Lung (tissue), 12 donors: ENCODE data around the gene TSEN15. TPM values are rescaled to one million over a fixed set of nuclear protein-coding genes. Genes with fewer than 3 reads are reported as not detected.
A peak's percentile ranks its signal among the peaks of the same experiment; 100 is the strongest.

Source experiments
- ATAC-seq: fragments of 200-7000 bp; cut with Tn5 transposase; one replicate; pipeline ENCODE4 v1.9.1; 2020; ENCODE audit warnings: moderate number of reproducible peaks; ENCODE audit not compliant: insufficient read depth, low FRiP score
- DNase-seq, 3 donors: peaks; one replicate each; pipeline ENCODE4 v3.0.0-alpha.2; 2013 to 2017
- H3K27ac ChIP-seq, 2 donors: one replicate each; pipeline ENCODE4 v1.5.1; 2013; ENCODE audit warnings: mild to moderate bottlenecking in 2 of 2, moderate library complexity in 2 of 2, control low read depth in 1 of 2, inconsistent platforms in 1 of 2, low read depth in 1 of 2, low read length in 1 of 2
- H3K27me3 ChIP-seq, 3 donors: one replicate each; pipeline ENCODE4 v1.5.1; 2013; ENCODE audit warnings: low read length in 2 of 3; ENCODE audit not compliant: control insufficient read depth in 3 of 3, insufficient read depth in 3 of 3
- H3K36me3 ChIP-seq, 4 donors: one replicate each; pipeline ENCODE4 v1.5.1; 2013; ENCODE audit warnings: low read length in 4 of 4, mild to moderate bottlenecking in 1 of 4, moderate library complexity in 1 of 4; ENCODE audit not compliant: control insufficient read depth in 4 of 4, insufficient read depth in 4 of 4
- H3K4me1 ChIP-seq, 5 donors: one replicate each; pipeline ENCODE4 v1.5.1; 2013; ENCODE audit warnings: low read length in 5 of 5, mild to moderate bottlenecking in 2 of 5, moderate library complexity in 1 of 5; ENCODE audit not compliant: control insufficient read depth in 5 of 5, insufficient read depth in 5 of 5
- H3K4me3 ChIP-seq: one replicate; pipeline ENCODE4 v1.5.1; 2013; ENCODE audit warnings: mild to moderate bottlenecking, control low read depth, moderate library complexity
- H3K9ac ChIP-seq, 2 donors: one replicate each; pipeline ENCODE4 v1.5.1; 2013; ENCODE audit warnings: low read length in 2 of 2, control low read depth in 1 of 2; ENCODE audit not compliant: insufficient read depth in 1 of 2
- H3K9me3 ChIP-seq, 4 donors: one replicate each; pipeline ENCODE4 v1.5.1; 2013; ENCODE audit warnings: low read length in 3 of 4, mild to moderate bottlenecking in 1 of 4, moderate library complexity in 1 of 4; ENCODE audit not compliant: control insufficient read depth in 4 of 4, insufficient read depth in 3 of 4
- WGBS, 2 donors: extraction: QIAGEN DNeasy Blood & Tissue Kit; methylation state at CpG; one replicate each; pipeline ENCODE4 v1.1.7; 2013; 5-methylcytosine and 5-hydroxymethylcytosine counted together
- polyA plus RNA-seq, 2 donors: library from polyadenylated mRNA; stranded (reverse); fragments of 200-250 nt; gene quantifications; one replicate each; pipeline ENCODE4 v1.2.1, GENCODE V29; 2013
- total RNA-seq, 2 donors: library from RNA; depleted of rRNA in 1 of 2; stranded (reverse); fragments of >200 nt in 1 of 2; gene quantifications; one replicate each; pipeline ENCODE4 v1.2.1, GENCODE V29; 2014 to 2021
- TF ChIP-seq, protein P1 (sequence below): IDR thresholded peaks from 2 replicates; pipeline ENCODE4 v1.5.1; 2012; ENCODE audit warnings: mild to moderate bottlenecking; ENCODE audit errors: control extremely low read depth, extremely low read depth
- donor health status: control.
- donor health status: control.
- donor health status: Bipolar disorder and iron deficiency.
- donor health status: healthy.
- donor health status: DM: yes; HTN: yes; CAD: no.

TSEN15 gene
- total and polyA plus RNA-seq, 4 donors = 18.8 to 32.8 (median 31.1) TPM

DNA sequence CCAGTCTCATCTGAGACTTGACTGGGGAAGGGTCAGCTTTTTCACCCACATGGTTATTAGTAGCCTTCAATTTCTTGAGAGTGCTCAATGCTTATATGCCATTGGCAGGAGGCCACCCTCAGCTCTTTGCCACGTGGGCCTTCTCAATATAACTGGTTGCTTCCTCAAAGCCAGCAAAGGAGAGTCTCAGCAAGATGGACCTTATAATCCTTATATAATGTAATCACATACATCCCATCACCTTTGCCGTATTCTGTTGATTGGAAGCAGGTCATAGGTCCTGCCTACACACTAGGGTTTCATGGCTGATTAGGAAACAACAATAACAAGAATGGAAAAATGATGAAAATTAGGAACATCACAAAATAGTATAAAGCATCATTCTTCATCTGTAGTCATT lies 22.9 kb downstream of the TSEN15 start:
- ATAC-seq (no peak), DNase-seq (no peak)
- Histone ChIP-seq H3K4me3 (no peak overlapping the region), H3K27me3 (no peaks in the 10 kb centered on the region), H3K27ac (no peak overlapping the region), H3K4me1 (peaks cover 0 to 6% (median 0%) of the 10 kb centered on the region in 5 donors), H3K9me3 (peaks cover 0 to 3% (median 0%) of the 10 kb centered on the region in 4 donors), H3K9ac (no peak overlapping the region), H3K36me3 (peaks cover 0 to 3% (median 1%) of the 10 kb centered on the region in 4 donors)
- TF ChIP-seq, protein P1, sequence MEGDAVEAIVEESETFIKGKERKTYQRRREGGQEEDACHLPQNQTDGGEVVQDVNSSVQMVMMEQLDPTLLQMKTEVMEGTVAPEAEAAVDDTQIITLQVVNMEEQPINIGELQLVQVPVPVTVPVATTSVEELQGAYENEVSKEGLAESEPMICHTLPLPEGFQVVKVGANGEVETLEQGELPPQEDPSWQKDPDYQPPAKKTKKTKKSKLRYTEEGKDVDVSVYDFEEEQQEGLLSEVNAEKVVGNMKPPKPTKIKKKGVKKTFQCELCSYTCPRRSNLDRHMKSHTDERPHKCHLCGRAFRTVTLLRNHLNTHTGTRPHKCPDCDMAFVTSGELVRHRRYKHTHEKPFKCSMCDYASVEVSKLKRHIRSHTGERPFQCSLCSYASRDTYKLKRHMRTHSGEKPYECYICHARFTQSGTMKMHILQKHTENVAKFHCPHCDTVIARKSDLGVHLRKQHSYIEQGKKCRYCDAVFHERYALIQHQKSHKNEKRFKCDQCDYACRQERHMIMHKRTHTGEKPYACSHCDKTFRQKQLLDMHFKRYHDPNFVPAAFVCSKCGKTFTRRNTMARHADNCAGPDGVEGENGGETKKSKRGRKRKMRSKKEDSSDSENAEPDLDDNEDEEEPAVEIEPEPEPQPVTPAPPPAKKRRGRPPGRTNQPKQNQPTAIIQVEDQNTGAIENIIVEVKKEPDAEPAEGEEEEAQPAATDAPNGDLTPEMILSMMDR = no peak
- 77 to 91% methylated on average over 2 of the region's 2 CpGs for WGBS, 2 donors

DNA sequence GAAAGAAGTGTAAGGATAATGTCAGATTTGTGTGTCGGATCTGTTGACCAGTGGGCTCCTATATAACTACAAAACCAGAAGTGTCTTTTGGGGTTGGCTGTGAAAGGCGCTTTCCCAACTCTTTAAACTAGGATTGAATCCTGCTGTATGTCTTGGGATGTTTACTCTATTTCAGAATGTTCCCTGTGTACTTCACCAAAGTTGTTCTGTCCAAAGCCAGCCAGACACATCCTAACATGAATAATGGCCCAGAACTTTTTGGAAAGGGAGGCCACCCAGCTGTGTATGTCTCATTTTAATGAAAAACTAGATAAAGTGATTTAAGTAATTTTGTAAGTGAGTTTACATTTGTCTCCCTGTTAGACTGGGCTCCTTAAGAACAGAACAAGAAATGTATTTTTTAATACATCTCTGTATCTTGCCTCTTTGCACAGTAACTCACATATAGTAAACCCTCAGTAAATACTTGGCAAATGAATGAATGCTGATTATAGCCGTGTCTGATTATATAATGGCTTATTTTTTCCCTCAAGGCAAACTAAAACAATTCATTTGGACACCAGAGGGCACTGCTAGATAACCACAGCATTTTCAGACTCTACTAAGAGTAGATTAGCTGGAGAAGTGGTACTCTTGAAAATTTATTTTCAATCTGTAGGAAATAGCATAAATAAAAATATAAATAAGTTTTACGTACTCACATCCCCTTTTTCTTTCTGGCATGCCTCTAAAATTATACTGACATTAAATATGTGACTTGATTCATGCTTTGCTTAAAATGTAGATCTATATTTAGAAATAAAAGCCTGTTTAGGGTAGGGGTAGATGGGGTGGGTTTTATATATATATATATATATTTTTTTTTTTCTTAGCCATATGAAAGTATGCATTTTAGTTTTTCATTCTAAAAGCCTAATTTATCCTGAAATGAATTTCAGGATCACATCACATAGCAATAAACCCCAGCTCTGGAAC lies 23.8 kb downstream of the TSEN15 start:
- no peak overlapping the region for H3K9ac ChIP-seq
- peak; percentile 40 to 91 (median 91) for DNase-seq
- 48 to 50% methylated on average over 4 of the region's 4 CpGs for WGBS, 2 donors
- no peak overlapping the region for H3K27ac ChIP-seq
- H3K4me1 ChIP-seq = peaks cover 0 to 6% (median 0%) of the 10 kb centered on the region in 5 donors
- no peak for ATAC-seq
- no peak overlapping the region for H3K4me3 ChIP-seq
- H3K36me3 ChIP-seq = peaks cover 0 to 3% (median 1%) of the 10 kb centered on the region in 4 donors
- TF ChIP-seq, protein P1 = peak; percentile 62
- peaks cover 0 to 3% (median 0%) of the 10 kb centered on the region in 4 donors for H3K9me3 ChIP-seq
- no peaks in the 10 kb centered on the region for H3K27me3 ChIP-seq

DNA sequence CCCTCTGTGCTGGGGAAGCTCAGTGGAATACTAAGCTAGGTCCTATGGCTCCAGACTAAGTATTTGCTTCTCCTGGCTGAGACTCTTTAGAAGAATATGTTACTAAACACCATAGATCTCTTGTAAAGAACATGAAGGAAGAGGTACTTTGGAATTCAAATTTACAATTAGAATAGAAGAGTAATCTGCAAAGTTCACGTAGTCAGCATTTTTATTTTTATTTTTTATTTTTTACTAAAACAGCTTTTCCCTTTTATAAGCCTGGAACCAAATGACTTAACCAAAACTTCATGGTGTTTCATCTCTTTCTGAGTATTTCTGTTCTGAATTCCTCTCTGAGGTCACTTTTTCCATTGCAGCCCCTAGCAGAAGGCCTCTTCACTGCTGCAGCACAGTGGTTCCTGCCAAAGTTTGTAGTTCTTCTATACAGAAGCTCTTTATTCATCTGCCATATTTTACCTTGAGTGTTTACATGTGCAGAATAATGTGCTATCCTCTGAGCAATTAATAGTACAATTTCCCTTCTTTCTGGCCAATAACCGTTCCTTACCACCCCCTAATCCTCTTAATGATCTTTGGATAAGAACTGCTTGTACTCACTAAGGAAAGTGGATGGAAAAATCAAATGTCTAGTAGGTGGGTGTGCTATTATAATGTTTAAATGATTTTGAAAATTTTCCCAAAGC lies 27.2 kb downstream of the TSEN15 start:
- peak; percentile 20 to 77 (median 64) for DNase-seq
- Histone ChIP-seq H3K27me3 (no peaks in the 10 kb centered on the region), H3K4me1 (peaks cover 0 to 20% (median 0%) of the 10 kb centered on the region in 5 donors), H3K9me3 (peaks cover 0 to 3% (median 0%) of the 10 kb centered on the region in 4 donors), H3K4me3 (no peak overlapping the region), H3K27ac (no peak overlapping the region), H3K9ac (no peak overlapping the region), H3K36me3 (peaks cover 0 to 3% (median 0%) of the 10 kb centered on the region in 4 donors)
- TF ChIP-seq, protein P1 = no peak
- 41 to 44% methylated on average over 2 of the region's 2 CpGs for WGBS, 2 donors
- ATAC-seq = no peak
